ENCODE measurements around the gene UBE4A.

Gene UBE4A

GRCh38 chr11:118341815-118342489, 17.4 kb upstream of the UBE4A start:
- DNase-seq (ENCODE audit: low spot score), result no peak

DNA sequence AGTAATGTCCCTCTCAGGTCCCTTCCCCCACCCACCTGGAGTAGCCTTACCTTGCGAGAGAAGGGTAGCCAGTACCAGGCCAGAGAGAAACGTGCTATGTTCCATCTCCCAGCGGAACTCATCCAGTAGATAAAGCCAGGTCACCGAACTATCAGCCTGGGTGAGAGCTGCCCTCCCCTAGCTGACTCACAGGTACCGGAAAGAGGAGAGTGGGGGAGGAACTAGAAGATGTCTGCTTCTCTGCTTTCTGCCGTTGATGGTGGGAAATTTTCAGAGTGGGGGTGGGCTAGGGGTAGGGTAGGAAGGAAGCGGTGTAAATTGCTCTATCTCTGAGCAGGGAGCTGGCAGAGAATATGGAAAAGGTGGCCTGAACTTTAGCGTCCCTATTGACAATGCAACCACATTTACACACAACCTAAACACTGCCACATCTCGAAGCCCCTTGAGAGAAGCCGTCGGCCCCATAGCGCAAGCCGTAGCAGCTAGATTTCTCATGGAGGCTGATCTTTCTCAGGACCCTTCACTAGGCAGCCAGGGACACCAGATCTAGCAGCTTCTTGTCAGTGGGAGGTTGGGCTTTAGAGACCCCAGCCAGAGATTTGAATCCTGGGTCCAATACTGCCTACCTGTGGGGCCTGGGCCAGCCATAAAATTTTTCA, 16.8 kb upstream of the UBE4A start, which contains the start of gene CD3D:
TSS of gene CD3D (minus strand) at position 203 of the 659 bp plus-strand sequence. CDS start at position 105, 98 bp downstream.
- no peak for DNase-seq (ENCODE audit: low spot score)

DNA sequence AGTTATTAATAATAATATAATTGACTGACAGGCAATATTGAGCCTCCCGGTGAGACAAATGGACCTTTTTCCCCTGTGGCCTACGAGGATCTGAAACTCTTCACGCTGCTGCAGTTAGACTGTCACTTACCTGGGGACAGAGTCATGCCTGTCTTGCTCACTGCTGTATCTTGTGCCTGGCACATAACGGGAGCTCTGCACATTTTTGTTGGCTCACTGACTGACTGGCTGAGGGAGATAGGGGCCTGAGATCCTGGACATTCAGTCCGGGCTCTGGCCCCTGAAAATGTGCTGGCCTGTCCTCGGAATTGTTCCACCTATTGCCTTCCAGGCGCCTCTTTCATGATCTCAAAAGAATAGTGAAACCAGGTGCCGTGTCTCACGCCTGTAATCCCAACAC, 16.2 kb upstream of the UBE4A start:
- no peak for DNase-seq (ENCODE audit: low spot score)

DNA sequence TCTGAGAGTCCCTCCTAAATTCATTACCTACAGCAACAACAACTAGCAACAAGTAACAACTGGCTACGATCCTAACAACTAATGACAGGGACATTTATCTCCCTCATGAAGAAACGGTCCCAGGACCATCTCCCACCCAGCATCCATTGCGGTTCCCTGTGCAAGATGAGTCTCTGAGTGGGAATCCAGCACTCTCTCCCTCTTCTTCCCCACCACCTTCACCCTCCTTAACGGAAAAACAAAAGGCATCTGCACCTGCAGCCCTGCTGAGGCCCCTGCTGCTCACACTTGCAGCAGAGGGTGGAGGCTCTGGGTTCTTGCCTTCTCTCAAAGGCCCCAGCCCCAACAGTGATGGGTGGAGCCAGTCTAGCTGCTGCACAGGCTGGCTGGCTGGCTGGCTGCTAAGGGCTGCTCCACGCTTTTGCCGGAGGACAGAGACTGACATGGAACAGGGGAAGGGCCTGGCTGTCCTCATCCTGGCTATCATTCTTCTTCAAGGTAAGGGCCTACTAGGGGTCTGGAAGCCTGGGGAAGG, 15.4 kb upstream of the UBE4A start, which contains the start of gene CD3G:
TSS of gene CD3G (plus strand) at position 364 of the 535 bp plus-strand sequence. CDS start at position 444, 80 bp downstream.
- no peak for DNase-seq (ENCODE audit: low spot score)

GRCh38 chr11:118349475-118349874, 9.9 kb upstream of the UBE4A start:
- no peak for DNase-seq (ENCODE audit: low spot score)

- DNase-seq (ENCODE audit: low spot score), result no peak
These were observed 6.2 kb upstream of the UBE4A start for GRCh38 chr11:118353084-118353710.

- DNase-seq (ENCODE audit: low spot score), result no peak
These were observed 1.3 kb upstream of the UBE4A start for GRCh38 chr11:118358071-118358470.

GRCh38 chr11:118364956-118365615, 5.7 kb downstream of the UBE4A start:
- DNase-seq (ENCODE audit: low spot score), result no peak

DNA sequence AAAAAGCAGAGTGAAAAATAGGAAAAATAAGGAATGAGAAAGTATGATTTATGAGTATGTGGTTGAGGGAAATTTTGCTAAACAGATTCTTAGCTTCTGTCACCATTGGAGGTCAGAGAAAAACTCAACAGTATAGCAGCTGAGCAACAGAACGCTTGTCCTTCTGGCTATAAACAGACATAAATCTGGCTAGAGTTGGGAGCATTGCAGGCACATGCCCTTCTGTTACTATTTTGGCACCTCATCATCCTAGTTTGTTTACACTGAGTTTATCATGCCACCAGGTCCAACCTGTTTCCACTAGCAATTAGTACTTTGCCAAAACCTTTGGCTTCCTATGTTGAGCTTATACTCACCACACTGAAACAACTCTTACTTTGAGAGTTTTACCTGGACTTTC, 6.9 kb downstream of the UBE4A start:
- DNase-seq (ENCODE audit: low spot score), result no peak

DNA sequence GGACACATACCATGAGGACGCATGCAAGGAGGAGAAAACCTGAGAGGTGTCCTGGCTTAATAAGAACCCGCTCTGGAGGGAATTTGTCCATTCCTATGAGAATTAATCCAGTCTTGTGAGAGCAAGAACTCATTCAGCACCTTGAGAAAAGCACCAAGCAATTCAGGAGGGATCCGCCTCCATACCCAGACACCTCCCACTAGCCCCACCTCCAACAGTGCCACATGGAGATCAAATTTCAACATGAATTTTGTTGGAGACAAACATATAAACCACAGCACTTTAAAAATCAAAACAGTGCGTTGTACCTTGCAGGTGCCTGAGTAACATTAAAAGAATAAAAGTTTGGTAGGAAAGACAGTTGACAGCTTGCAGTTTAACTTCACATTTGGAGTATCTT, 11.4 kb downstream of the UBE4A start:
- no peak for DNase-seq (ENCODE audit: low spot score)

GRCh38 chr11:118373263-118373662, 13.9 kb downstream of the UBE4A start:
- DNase-seq (ENCODE audit: low spot score), result no peak

DNA sequence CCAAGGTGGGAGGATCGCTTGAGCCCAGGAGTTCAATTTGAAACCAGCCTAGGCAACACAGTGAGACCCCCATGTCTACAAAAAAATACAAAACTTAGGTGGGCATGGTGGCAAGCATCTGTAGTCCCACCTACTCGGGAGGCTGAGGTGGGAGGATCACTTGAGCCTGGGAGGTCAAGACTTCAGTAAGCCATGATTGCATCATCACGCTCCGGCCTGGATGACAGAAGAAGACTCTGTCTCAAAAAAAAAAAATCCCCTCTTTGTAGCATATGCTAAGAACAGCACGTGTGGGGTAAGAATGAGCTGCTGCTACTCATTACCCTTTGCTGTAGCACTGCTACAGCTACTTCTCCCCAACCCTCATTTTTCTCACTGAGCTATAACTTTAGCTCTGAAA, 14.5 kb downstream of the UBE4A start:
- no peak for DNase-seq (ENCODE audit: low spot score)

GRCh38 chr11:118374729-118375128, 15.3 kb downstream of the UBE4A start:
- no peak for DNase-seq (ENCODE audit: low spot score)

GRCh38 chr11:118375978-118376377, 16.6 kb downstream of the UBE4A start:
- DNase-seq (ENCODE audit: low spot score), result no peak

- no peak for DNase-seq (ENCODE audit: low spot score)
These were observed 20.1 kb downstream of the UBE4A start for GRCh38 chr11:118379497-118379896.

- DNase-seq (ENCODE audit: low spot score), result no peak
These were observed 21.2 kb downstream of the UBE4A start for GRCh38 chr11:118380571-118380970.

GRCh38 chr11:118382954-118383353, 23.6 kb downstream of the UBE4A start:
- no peak for DNase-seq (ENCODE audit: low spot score)

- no peak for DNase-seq (ENCODE audit: low spot score)
These were observed 24.3 kb downstream of the UBE4A start for GRCh38 chr11:118383657-118384056.

- DNase-seq (ENCODE audit: low spot score), result no peak
These were observed 36.7 kb downstream of the UBE4A start for GRCh38 chr11:118396097-118396501.

DNA sequence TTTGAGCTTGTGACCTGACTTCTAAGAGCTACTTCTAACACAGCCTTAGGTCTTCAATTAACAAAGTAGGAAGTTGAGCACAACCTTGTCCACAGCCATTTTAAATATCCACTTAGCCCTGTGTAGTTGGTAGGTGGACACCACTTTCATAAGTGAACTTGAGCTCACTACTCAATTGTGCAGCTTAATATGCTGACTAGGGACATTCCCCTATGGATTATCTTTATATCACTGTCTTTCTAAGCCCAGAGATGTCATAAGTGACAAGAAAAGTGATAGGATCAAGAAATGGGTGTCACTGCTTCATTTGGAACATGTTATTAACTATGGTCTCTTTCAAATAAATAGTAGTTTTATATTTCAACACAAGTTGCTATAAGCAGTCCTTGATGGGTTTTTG, 38.0 kb downstream of the UBE4A start:
- no peak for DNase-seq (ENCODE audit: low spot score)

DNA sequence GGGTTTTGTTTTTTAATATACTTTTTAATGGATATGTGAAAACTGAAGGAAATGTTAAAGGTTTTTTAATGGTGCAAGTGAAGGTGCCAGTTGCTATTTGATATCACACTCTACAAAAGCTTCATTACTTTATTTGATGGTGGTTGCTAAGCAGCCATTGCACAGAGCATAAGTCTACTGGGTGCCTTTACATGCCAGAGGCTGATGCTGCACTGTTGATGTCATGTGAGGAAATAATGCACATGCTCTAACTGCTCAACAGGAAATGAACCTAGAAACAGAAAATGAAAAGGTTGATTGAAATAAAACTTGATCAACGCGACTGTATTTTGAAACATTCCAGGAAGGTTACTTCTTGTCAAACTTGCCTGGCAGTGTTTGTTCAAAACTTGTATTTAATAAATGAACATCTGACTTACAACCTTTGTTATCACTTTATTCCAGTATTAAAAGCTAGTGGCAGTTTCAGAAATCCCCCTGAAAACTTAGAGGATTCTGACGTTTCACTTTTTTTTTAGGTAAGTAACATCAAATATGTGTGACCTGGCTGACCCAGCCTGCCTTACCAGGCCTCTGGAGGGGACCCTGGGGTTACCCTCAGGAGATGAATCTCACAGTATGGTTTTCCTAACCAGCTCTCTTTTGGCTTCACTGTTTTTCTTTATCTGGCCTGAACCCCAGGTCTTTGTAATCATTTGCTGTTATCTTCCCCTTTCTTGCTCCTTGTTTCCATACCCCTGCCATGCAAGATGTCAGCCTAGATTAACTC, 39.6 kb downstream of the UBE4A start:
- DNase-seq (ENCODE audit: low spot score), result no peak

Measured in HuH-7 (cell line).